Neural cell (in vitro differentiated cells): ENCODE measurements around the gene SNX24. TPM values are rescaled to one million over a fixed set of nuclear protein-coding genes. Genes with fewer than 3 reads are reported as not detected.

Experiments used
- H2AFZ ChIP-seq: fragments of 200-600, 300-800 bp; sonication (generic), shearing (Covaris generic); 2 replicates; pipeline ENCODE4 v1.6.0; 2014; ENCODE audit warnings: low read depth, mild to moderate bottlenecking, antibody characterized with exemption, low read length, moderate library complexity
- H3F3A ChIP-seq: fragments of 200-600 bp; shearing (Covaris generic); 2 replicates; pipeline ENCODE4 v1.6.1; 2016; ENCODE audit warnings: mild to moderate bottlenecking, moderate library complexity, mixed read lengths, antibody characterized with exemption, low read length; ENCODE audit not compliant: insufficient read depth, poor library complexity, severe bottlenecking
- H3K27ac ChIP-seq: fragments of 200-600, 300-800 bp; sonication (generic), shearing (Covaris generic); 2 replicates; pipeline ENCODE4 v1.5.1; 2014; ENCODE audit warnings: mild to moderate bottlenecking, low read length, moderate library complexity
- H3K27me3 ChIP-seq: fragments of 300-800, 200-600 bp; sonication (generic), shearing (Covaris generic); 2 replicates; pipeline ENCODE4 v1.6.0; 2014; ENCODE audit warnings: mild to moderate bottlenecking, low read depth, low read length, moderate library complexity; ENCODE audit not compliant: insufficient read depth
- H3K36me3 ChIP-seq: fragments of 300-800, 200-600 bp; sonication (generic), shearing (Covaris generic); 2 replicates; pipeline ENCODE4 v1.5.1; 2014; ENCODE audit warnings: mild to moderate bottlenecking, antibody characterized with exemption, low read length, moderate library complexity; ENCODE audit not compliant: insufficient read depth
- H3K4me2 ChIP-seq: fragments of 300-800, 200-600 bp; sonication (generic), shearing (Covaris generic); 2 replicates; pipeline ENCODE4 v1.6.0; 2014; ENCODE audit warnings: mild to moderate bottlenecking, low read length
- H3K4me3 ChIP-seq: fragments of 300-800, 200-600 bp; sonication (generic), shearing (Covaris generic); 2 replicates; pipeline ENCODE4 v1.5.1; 2014; ENCODE audit warnings: mild to moderate bottlenecking, low read length, moderate library complexity
- H3K79me2 ChIP-seq: fragments of 200-600 bp; shearing (Covaris generic); replicated peaks from 2 replicates; pipeline ENCODE4 v1.6.0; 2014; ENCODE audit warnings: mild to moderate bottlenecking, low read length, moderate library complexity; ENCODE audit not compliant: insufficient read depth
- H3K9ac ChIP-seq: fragments of 300-800, 200-600 bp; sonication (generic), shearing (Covaris generic); 2 replicates; pipeline ENCODE4 v1.6.1; 2016; ENCODE audit warnings: mild to moderate bottlenecking, low read length, mixed read lengths
- H3K9me2 ChIP-seq: fragments of 200-600 bp; shearing (Covaris generic); 2 replicates; pipeline ENCODE4 v1.6.1; 2016; ENCODE audit warnings: mild to moderate bottlenecking, low read length, mixed read lengths; ENCODE audit not compliant: insufficient read depth
- H3K9me3 ChIP-seq: fragments of 200-600, 300-800 bp; sonication (generic), shearing (Covaris generic); 2 replicates; pipeline ENCODE4 v1.6.1; 2016; ENCODE audit warnings: mild to moderate bottlenecking, mixed run types, low read length, moderate library complexity, mixed read lengths
- H4K20me1 ChIP-seq: fragments of 200-600 bp; shearing (Covaris generic); 2 replicates; pipeline ENCODE4 v1.6.1; 2016; ENCODE audit warnings: mild to moderate bottlenecking, mixed run types; ENCODE audit not compliant: insufficient read depth
- CTCF ChIP-seq: fragments of 450-650 bp; IDR thresholded peaks from 2 replicates; pipeline ENCODE4 v1.5.1; 2014; ENCODE audit warnings: antibody characterized with exemption, mild to moderate bottlenecking, moderate library complexity; ENCODE audit not compliant: poor library complexity, severe bottlenecking
- EP300 ChIP-seq: fragments of 450-650 bp; conservative IDR thresholded peaks from 2 replicates; pipeline ENCODE4 v1.6.1; 2014; ENCODE audit warnings: antibody characterized with exemption, mild to moderate bottlenecking, moderate library complexity; ENCODE audit not compliant: poor library complexity, severe bottlenecking
- EZH2 ChIP-seq: fragments of 200-600, 300-800 bp; shearing (Covaris generic), sonication (generic); IDR thresholded peaks from 2 replicates; pipeline ENCODE4 v1.6.1; 2014; ENCODE audit warnings: antibody characterized with exemption, low read length, borderline replicate concordance, mild to moderate bottlenecking; ENCODE audit not compliant: insufficient read depth, poor library complexity, severe bottlenecking
- MXI1 ChIP-seq: fragments of 450-650 bp; conservative IDR thresholded peaks from 2 replicates; pipeline ENCODE4 v1.6.1; 2014; ENCODE audit warnings: antibody characterized with exemption, mild to moderate bottlenecking; ENCODE audit not compliant: poor library complexity, severe bottlenecking
- POLR2AphosphoS5 ChIP-seq: IDR thresholded peaks from 2 replicates; pipeline ENCODE4 v1.6.1; 2012
- RAD21 ChIP-seq: fragments of 450-650 bp; conservative IDR thresholded peaks from 2 replicates; pipeline ENCODE4 v1.6.1; 2014; ENCODE audit warnings: antibody characterized with exemption, mild to moderate bottlenecking, moderate library complexity
- REST ChIP-seq: IDR thresholded peaks from 2 replicates; pipeline ENCODE4 v1.6.1; 2012; ENCODE audit warnings: borderline replicate concordance
- SMC3 ChIP-seq: fragments of 450-650 bp; conservative IDR thresholded peaks from 2 replicates; pipeline ENCODE4 v1.6.1; 2014; ENCODE audit warnings: antibody characterized with exemption, mild to moderate bottlenecking, moderate library complexity; ENCODE audit not compliant: poor library complexity
- TAF1 ChIP-seq: IDR thresholded peaks from 2 replicates; pipeline ENCODE4 v1.6.1; 2012; ENCODE audit warnings: low read depth
- polyA plus RNA-seq: library from polyadenylated mRNA; depleted of rRNA; stranded (reverse); fragments of >200 nt; gene quantifications from 2 replicates; pipeline ENCODE4 v1.2.3, GENCODE V29; 2014

The SNX24 gene
- polyA plus RNA-seq, 1 donor from 2014 or later, result 12.8 TPM

GRCh38 chr5:122942164-122942914, 96.9 kb downstream of the SNX24 start:
- Histone ChIP-seq H3K79me2 (no peaks in the 10 kb centered on the region), H3K9me3 (no peaks in the 10 kb centered on the region), H2AFZ (no peak overlapping the region), H4K20me1 (no peaks in the 10 kb centered on the region), H3K9me2 (no peaks in the 10 kb centered on the region), H3K27ac (no peak overlapping the region), H3K27me3 (no peaks in the 10 kb centered on the region), H3K36me3 (no peaks in the 10 kb centered on the region), H3F3A (no peaks in the 10 kb centered on the region), H3K4me3 (no peak overlapping the region), H3K9ac (no peak overlapping the region), H3K4me2 (no peak overlapping the region)
- no peak for TF ChIP-seq EZH2
- TF ChIP-seq TAF1, result no peak
- no peak for TF ChIP-seq REST
- no peak for TF ChIP-seq SMC3
- TF ChIP-seq EP300, result peak; percentile 20
- no peak for TF ChIP-seq RAD21
- TF ChIP-seq POLR2AphosphoS5, result peak; percentile 72
- no peak for TF ChIP-seq CTCF
- no peak for TF ChIP-seq MXI1

DNA sequence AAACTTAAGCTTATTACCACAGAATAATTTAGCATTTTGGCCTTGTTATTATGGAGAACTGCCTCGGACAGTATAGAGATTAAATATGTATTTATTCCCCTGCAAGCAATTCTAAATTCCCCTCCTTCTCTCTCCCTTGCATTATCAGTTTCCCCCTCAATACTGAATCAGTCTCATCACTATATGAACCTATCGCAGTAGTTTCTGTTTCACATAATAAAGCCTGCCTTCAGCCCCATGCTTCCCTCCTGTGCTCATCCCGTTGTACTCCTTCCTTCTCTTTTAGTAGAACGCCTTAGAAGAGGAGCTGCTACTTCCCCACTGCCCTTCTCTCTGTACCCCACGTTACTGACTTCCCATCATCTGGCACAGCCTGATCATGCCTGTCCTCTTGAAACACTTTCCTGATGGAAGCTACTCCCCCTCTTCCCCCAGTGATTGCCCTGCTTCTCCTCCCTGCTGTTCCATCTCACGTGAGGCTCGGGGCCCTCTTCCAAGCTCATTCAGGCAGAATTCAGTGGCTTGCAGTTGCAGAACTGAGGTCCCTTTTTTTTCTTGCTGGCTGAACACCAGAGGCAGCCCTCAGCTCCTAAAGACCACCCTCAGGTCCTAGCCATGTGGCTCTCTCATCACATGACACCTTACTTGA, 97.8 kb downstream of the SNX24 start:
- no peak for TF ChIP-seq RAD21
- TF ChIP-seq TAF1, result no peak
- TF ChIP-seq EZH2, result no peak
- TF ChIP-seq MXI1, result no peak
- TF ChIP-seq POLR2AphosphoS5, result no peak
- TF ChIP-seq REST, result no peak
- no peak for TF ChIP-seq EP300
- TF ChIP-seq SMC3, result no peak
- Histone ChIP-seq H3K9me3 (no peaks in the 10 kb centered on the region), H3K4me3 (no peak overlapping the region), H2AFZ (no peak overlapping the region), H3K9me2 (no peaks in the 10 kb centered on the region), H3K4me2 (no peak overlapping the region), H3K79me2 (no peaks in the 10 kb centered on the region), H3K27ac (no peak overlapping the region), H3K9ac (no peak overlapping the region), H3K36me3 (no peaks in the 10 kb centered on the region), H3F3A (no peaks in the 10 kb centered on the region), H3K27me3 (no peaks in the 10 kb centered on the region), H4K20me1 (no peaks in the 10 kb centered on the region)
